Neuronal stem cell (in vitro differentiated cells): Measurements from ENCODE around the gene POLR3A.

Experiments
- DNase-seq: peaks from one replicate; pipeline ENCODE4 v3.0.0-alpha.2; 2013; ENCODE audit warnings: low spot score
- H2AFZ ChIP-seq: one replicate; pipeline ENCODE4 v1.6.1; 2013; ENCODE audit warnings: mild to moderate bottlenecking, low read length, inconsistent platforms
- H2AK5ac ChIP-seq: 2 replicates; pipeline ENCODE4 v1.6.1; 2013; ENCODE audit warnings: low read depth, mild to moderate bottlenecking, inconsistent platforms, low read length, moderate library complexity, mixed read lengths
- H2BK120ac ChIP-seq: 2 replicates; pipeline ENCODE4 v1.6.1; 2013; ENCODE audit warnings: low read depth, mild to moderate bottlenecking, inconsistent platforms, low read length, moderate library complexity, mixed read lengths
- H2BK12ac ChIP-seq: one replicate; pipeline ENCODE4 v1.6.1; 2013; ENCODE audit warnings: low read length, inconsistent platforms
- H2BK15ac ChIP-seq: 2 replicates; pipeline ENCODE4 v1.6.1; 2013; ENCODE audit warnings: mild to moderate bottlenecking, low read length, inconsistent platforms, mixed read lengths
- H2BK5ac ChIP-seq: one replicate; pipeline ENCODE4 v1.6.1; 2013; ENCODE audit warnings: inconsistent platforms, mild to moderate bottlenecking, low read length, moderate library complexity
- H3K14ac ChIP-seq: one replicate; pipeline ENCODE4 v1.6.1; 2013; ENCODE audit warnings: low read length, inconsistent platforms
- H3K18ac ChIP-seq: 2 replicates; pipeline ENCODE4 v1.6.1; 2013; ENCODE audit warnings: low read length, inconsistent platforms
- H3K23ac ChIP-seq: 2 replicates; pipeline ENCODE4 v1.6.1; 2013; ENCODE audit warnings: low read depth, mild to moderate bottlenecking, mixed read lengths, low read length, inconsistent platforms; ENCODE audit not compliant: poor library complexity
- H3K27ac ChIP-seq: replicated peaks from 3 replicates; pipeline ENCODE4 v1.5.1; 2013; ENCODE audit warnings: low read length, inconsistent platforms
- H3K27me3 ChIP-seq, 3 experiments: 2 replicates each; pipeline ENCODE4 v1.6.1; 2013; ENCODE audit warnings: low read length in 3 of 3, mild to moderate bottlenecking in 2 of 3, inconsistent platforms in 1 of 3, low read depth in 1 of 3, mixed read lengths in 1 of 3, moderate library complexity in 1 of 3; ENCODE audit not compliant: control insufficient read depth in 3 of 3, insufficient read depth in 3 of 3
- H3K36me3 ChIP-seq, 2 donors: replicated peaks in 1 of 2; 2 replicates each; pipeline ENCODE4 v1.6.1; 2013; ENCODE audit warnings: low read length in 2 of 2; ENCODE audit not compliant: control insufficient read depth in 2 of 2, insufficient read depth in 2 of 2
- H3K4ac ChIP-seq: 2 replicates; pipeline ENCODE4 v1.6.1; 2013; ENCODE audit warnings: inconsistent platforms, mild to moderate bottlenecking, low read length, moderate library complexity
- H3K4me1 ChIP-seq, 2 donors: 1 replicate in 1 of 2; 2 replicates in 1 of 2; pipeline ENCODE4 v1.6.1; 2013; ENCODE audit warnings: low read length in 2 of 2, low read depth in 1 of 2; ENCODE audit not compliant: control insufficient read depth in 2 of 2, insufficient read depth in 1 of 2
- H3K4me2 ChIP-seq: one replicate; pipeline ENCODE4 v1.6.1; 2013; ENCODE audit warnings: mild to moderate bottlenecking, low read length, inconsistent platforms; ENCODE audit not compliant: insufficient read depth, poor library complexity, severe bottlenecking
- H3K4me3 ChIP-seq, 2 donors: 2 replicates each; pipeline ENCODE4 v1.5.1; 2013; ENCODE audit warnings: low read length in 2 of 2, mild to moderate bottlenecking in 2 of 2, inconsistent platforms in 1 of 2, moderate library complexity in 1 of 2
- H3K79me1 ChIP-seq: one replicate; pipeline ENCODE4 v1.6.1; 2013; ENCODE audit warnings: low read depth, mild to moderate bottlenecking, inconsistent platforms, low read length, moderate library complexity
- H3K9ac ChIP-seq: one replicate; pipeline ENCODE4 v1.6.1; 2013; ENCODE audit warnings: mild to moderate bottlenecking, low read depth, low read length, inconsistent platforms; ENCODE audit not compliant: poor library complexity
- H3K9me3 ChIP-seq, 2 donors: replicated peaks in 1 of 2; 2 replicates each; pipeline versions ENCODE3 to v1.6.1; 2013; ENCODE audit warnings: low read length in 2 of 2, mild to moderate bottlenecking in 2 of 2, inconsistent platforms in 1 of 2, low read depth in 1 of 2, mixed read lengths in 1 of 2, moderate library complexity in 1 of 2; ENCODE audit not compliant: control insufficient read depth in 2 of 2, insufficient read depth in 1 of 2
- H4K8ac ChIP-seq: one replicate; pipeline ENCODE4 v1.6.1; 2013; ENCODE audit warnings: low read depth, mild to moderate bottlenecking, inconsistent platforms, low read length, moderate library complexity
- H4K91ac ChIP-seq: one replicate; pipeline ENCODE4 v1.6.1; 2013; ENCODE audit warnings: low read length, low read depth, mild to moderate bottlenecking, inconsistent platforms; ENCODE audit not compliant: poor library complexity
- WGBS, 2 donors: extraction: QIAGEN DNeasy Blood & Tissue Kit; methylation state at CpG; one replicate each; pipeline ENCODE4 v1.1.7; 2013; ENCODE audit warnings: missing lambda C conversion rate in 2 of 2, mixed read lengths in 1 of 2; ENCODE audit not compliant: insufficient read length in 2 of 2, insufficient replicate concordance in 1 of 2; ENCODE audit errors: extremely low coverage in 2 of 2; 5-methylcytosine and 5-hydroxymethylcytosine counted together

POLR3A gene

GRCh38 chr10:77970869-77971803, 58.2 kb downstream of the POLR3A start:
- H2BK5ac ChIP-seq: no peak overlapping the region
- no peak overlapping the region for H3K4me3 ChIP-seq
- H3K4me1 ChIP-seq: peaks cover 11 to 22% of the 10 kb centered on the region in 2 donors
- H3K9ac ChIP-seq: no peak overlapping the region
- H3K27ac ChIP-seq: peak overlapping the region; percentile 74
- H3K14ac ChIP-seq: no peak overlapping the region
- peak; percentile 14 for DNase-seq
- no peaks in the 10 kb centered on the region for H3K27me3 ChIP-seq
- H2BK120ac ChIP-seq: no peak overlapping the region
- WGBS, 2 donors: no CpG with 5 or more reads among the region's 7 CpGs
- H3K4me2 ChIP-seq: no peak overlapping the region
- no peak overlapping the region for H3K23ac ChIP-seq
- peaks cover 0 to 2% of the 10 kb centered on the region in 2 donors for H3K9me3 ChIP-seq
- peak overlapping the region; percentile 38 for H2BK15ac ChIP-seq
- H2AK5ac ChIP-seq: peak overlapping the region; percentile 15
- no peak overlapping the region for H4K8ac ChIP-seq
- H3K36me3 ChIP-seq: peaks cover 6 to 10% of the 10 kb centered on the region in 2 donors
- H3K18ac ChIP-seq: no peak overlapping the region
- no peak overlapping the region for H3K4ac ChIP-seq
- H2BK12ac ChIP-seq: no peak overlapping the region
- no peaks in the 10 kb centered on the region for H3K79me1 ChIP-seq
- H4K91ac ChIP-seq: no peak overlapping the region
- peak overlapping the region; percentile 58 for H2AFZ ChIP-seq

- no peak for DNase-seq
- Histone ChIP-seq H3K79me1 (no peaks in the 10 kb centered on the region), H3K4me3 (no peak overlapping the region), H3K4ac (no peak overlapping the region), H3K18ac (no peak overlapping the region), H3K9me3 (peaks cover 5 to 8% of the 10 kb centered on the region in 2 donors), H4K8ac (no peak overlapping the region), H3K27ac (no peak overlapping the region), H2BK15ac (no peak overlapping the region), H3K14ac (no peak overlapping the region), H3K23ac (no peak overlapping the region), H3K27me3 (no peaks in the 10 kb centered on the region), H3K4me2 (no peak overlapping the region), H2AK5ac (no peak overlapping the region), H3K4me1 (peaks cover 11 to 22% of the 10 kb centered on the region in 2 donors), H2BK5ac (no peak overlapping the region), H3K36me3 (peaks cover 0 to 1% of the 10 kb centered on the region in 2 donors), H4K91ac (no peak overlapping the region), H2AFZ (no peak overlapping the region), H2BK120ac (no peak overlapping the region), H3K9ac (no peak overlapping the region), H2BK12ac (no peak overlapping the region)
- no CpG with 5 or more reads among the region's 4 CpGs for WGBS, 2 donors
Measured at GRCh38 chr10:77969114-77969513, 60.2 kb downstream of the POLR3A start.

DNA sequence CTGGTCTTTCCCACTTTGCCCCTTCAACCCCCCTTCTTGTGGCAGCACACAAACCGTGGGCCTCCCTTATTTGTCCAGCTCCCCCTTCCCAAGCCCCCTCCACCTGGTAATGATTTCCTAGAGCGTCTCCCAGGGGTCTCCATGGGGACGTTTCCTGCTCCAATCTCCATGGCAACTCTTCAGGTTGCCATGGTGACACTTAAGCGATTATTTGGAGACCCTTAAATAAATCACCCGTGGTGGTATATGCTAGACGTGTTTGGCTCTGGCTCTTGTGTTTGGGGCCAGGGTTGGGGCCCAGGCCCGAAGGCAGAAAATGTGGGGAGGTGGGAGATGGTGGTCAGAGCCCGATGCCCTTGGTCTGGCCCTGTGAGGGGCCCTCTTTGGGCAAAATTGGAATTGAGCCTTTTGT, 61.7 kb downstream of the POLR3A start:
- no peak overlapping the region for H2BK12ac ChIP-seq
- no peak overlapping the region for H3K4ac ChIP-seq
- H3K9ac ChIP-seq: no peak overlapping the region
- H2BK120ac ChIP-seq: no peak overlapping the region
- peaks cover 9 to 16% of the 10 kb centered on the region in 2 donors for H3K9me3 ChIP-seq
- H3K36me3 ChIP-seq: peaks cover 0 to 1% of the 10 kb centered on the region in 2 donors
- H2AFZ ChIP-seq: peak overlapping the region; percentile 65
- H4K8ac ChIP-seq: no peak overlapping the region
- no peak overlapping the region for H2BK5ac ChIP-seq
- no peak overlapping the region for H3K18ac ChIP-seq
- H3K14ac ChIP-seq: no peak overlapping the region
- no peaks in the 10 kb centered on the region for H3K27me3 ChIP-seq
- no peak overlapping the region for H2BK15ac ChIP-seq
- WGBS, 2 donors: no CpG with 5 or more reads among the region's 8 CpGs
- H2AK5ac ChIP-seq: no peak overlapping the region
- no peak overlapping the region for H4K91ac ChIP-seq
- H3K79me1 ChIP-seq: no peaks in the 10 kb centered on the region
- H3K4me2 ChIP-seq: no peak overlapping the region
- H3K27ac ChIP-seq: no peak overlapping the region
- DNase-seq: peak; percentile 27
- H3K4me3 ChIP-seq: no peak overlapping the region
- H3K23ac ChIP-seq: no peak overlapping the region
- H3K4me1 ChIP-seq: peaks cover 11 to 22% of the 10 kb centered on the region in 2 donors

- no peaks in the 10 kb centered on the region for H3K79me1 ChIP-seq
- H3K4ac ChIP-seq: no peak overlapping the region
- no peak overlapping the region for H2BK120ac ChIP-seq
- H4K8ac ChIP-seq: no peak overlapping the region
- H3K4me1 ChIP-seq: peaks cover 8 to 19% of the 10 kb centered on the region in 2 donors
- no peak overlapping the region for H4K91ac ChIP-seq
- WGBS, 2 donors: no CpG with 5 or more reads among the region's 5 CpGs
- H2BK15ac ChIP-seq: no peak overlapping the region
- H3K9ac ChIP-seq: no peak overlapping the region
- H3K4me3 ChIP-seq: no peak overlapping the region
- no peak overlapping the region for H2BK12ac ChIP-seq
- no peak overlapping the region for H2BK5ac ChIP-seq
- no peak overlapping the region for H3K18ac ChIP-seq
- H3K27ac ChIP-seq: no peak overlapping the region
- no peak overlapping the region for H3K23ac ChIP-seq
- H2AFZ ChIP-seq: no peak overlapping the region
- H3K4me2 ChIP-seq: no peak overlapping the region
- no peaks in the 10 kb centered on the region for H3K36me3 ChIP-seq
- H3K9me3 ChIP-seq: peaks cover 7 to 16% of the 10 kb centered on the region in 2 donors
- no peak overlapping the region for H3K14ac ChIP-seq
- H3K27me3 ChIP-seq: no peaks in the 10 kb centered on the region
- DNase-seq: no peak
- no peak overlapping the region for H2AK5ac ChIP-seq
Measured at GRCh38 chr10:77965294-77965693, 64.0 kb downstream of the POLR3A start.
